Fibroblast of mammary gland (primary cell): ENCODE data around the gene ARHGEF28.

Experiments used
- DNase-seq: peaks from one replicate; pipeline ENCODE4 v3.0.0-alpha.2; 2010; ENCODE audit warnings: low read depth
- H3K4me3 ChIP-seq: 2 replicates; pipeline ENCODE4 v1.5.1; 2011; ENCODE audit warnings: low read depth, mild to moderate bottlenecking, low read length, moderate library complexity; ENCODE audit not compliant: control insufficient read depth
- CTCF ChIP-seq: conservative IDR thresholded peaks from 2 replicates; pipeline ENCODE4 v1.5.1; 2011; ENCODE audit warnings: low read depth, low read length, inconsistent platforms; ENCODE audit not compliant: control insufficient read depth, insufficient read depth

ARHGEF28 gene

GRCh38 chr5:73777192-73777591 is 151.2 kb downstream of the ARHGEF28 start:
- no peak for TF ChIP-seq CTCF
- peak; percentile 56 for DNase-seq

DNA sequence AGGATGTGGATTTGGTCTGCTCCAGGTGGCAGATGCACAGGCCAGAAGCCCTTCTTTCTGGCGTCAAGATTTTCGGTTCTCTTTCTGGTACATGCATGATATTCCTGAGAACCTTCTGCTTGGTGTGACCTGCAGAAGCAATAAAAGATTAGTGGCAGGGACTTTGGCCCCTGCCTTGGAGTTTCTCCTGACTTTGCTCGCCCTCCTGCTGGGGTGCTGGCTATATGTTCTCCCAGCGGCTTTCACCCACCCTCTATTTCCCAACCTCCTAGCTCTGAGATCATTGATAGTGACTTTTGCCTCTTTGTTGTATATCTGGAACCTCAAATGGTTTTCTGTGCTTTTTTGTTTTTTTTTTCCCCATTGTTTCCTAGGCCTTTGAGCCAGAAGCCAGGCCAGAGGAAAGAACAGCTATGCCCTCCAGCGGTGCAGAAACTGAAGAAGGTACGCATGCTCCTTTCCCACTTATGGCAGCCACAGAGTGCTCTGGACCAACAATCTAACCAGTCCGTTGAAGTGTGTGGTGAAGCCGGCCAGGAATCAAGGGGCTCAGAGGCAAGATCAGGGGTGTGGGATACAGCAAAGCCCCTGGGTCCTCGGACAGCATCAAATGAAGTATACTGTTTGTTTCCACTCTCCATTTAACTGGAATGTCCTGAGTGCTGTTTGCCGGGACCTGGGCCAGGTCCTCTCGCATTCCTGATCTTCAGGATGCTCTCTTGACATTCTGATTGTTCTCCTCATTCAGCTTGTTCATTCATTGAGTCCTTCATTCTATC is 154.5 kb downstream of the ARHGEF28 start:
- no peak for TF ChIP-seq CTCF
- no peak overlapping the region for H3K4me3 ChIP-seq
- DNase-seq: no peak

More at GRCh38 chr5:73777192-73777591, 151.2 kb downstream of the ARHGEF28 start:
- no peak overlapping the region for H3K4me3 ChIP-seq

DNA sequence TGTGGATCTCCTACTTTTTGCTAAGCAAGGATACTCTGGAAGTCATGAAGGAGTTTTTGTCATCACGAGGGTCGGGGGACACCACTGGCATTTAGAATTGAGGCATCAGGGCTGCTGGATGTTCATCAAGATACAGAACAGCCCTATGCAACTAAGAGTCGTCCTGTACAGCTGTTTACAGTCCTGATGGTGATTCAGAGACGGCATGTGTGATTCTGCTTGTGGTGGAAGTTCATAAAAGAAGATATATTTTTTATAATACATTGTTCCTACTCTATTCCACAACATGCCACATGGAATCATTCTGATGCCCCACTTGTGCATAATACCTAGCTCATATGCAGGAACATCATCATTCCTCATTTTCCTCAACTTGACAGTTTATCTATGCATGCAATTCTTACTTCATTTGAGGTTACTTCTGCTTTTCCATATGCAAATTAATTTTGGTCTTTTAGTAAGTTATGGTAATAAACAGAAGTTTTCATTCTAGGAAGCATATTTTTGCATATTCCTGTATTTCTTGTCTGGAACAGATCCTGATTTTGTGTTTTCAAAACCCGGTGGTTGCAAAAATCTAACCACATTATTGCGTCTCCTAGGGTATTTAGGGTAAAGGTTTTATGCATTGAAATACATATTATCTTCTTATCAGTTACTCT is 155.2 kb downstream of the ARHGEF28 start:
- H3K4me3 ChIP-seq: no peak overlapping the region
- no peak for DNase-seq
- TF ChIP-seq CTCF: no peak

DNA sequence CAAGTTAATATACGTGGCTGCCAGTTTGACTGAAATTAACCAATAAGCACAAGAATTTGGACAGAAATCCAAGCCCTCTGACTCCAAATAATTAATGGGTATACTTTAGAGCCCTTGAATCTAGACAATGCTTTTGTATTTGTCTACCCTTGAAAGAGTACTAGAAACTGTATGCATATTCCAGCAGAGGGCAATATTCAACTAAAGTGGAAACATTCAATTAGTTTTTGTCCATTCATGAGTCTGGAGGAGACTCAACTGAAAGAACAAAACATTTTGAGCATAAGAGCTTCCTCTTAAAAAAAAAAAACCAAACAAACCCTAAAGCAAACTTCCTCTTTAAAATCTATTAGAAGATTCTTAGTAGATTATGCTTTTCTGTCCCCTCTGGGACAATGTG is 157.8 kb downstream of the ARHGEF28 start:
- H3K4me3 ChIP-seq: no peak overlapping the region
- TF ChIP-seq CTCF: peak; percentile 29
- peak; percentile 39 for DNase-seq

DNA sequence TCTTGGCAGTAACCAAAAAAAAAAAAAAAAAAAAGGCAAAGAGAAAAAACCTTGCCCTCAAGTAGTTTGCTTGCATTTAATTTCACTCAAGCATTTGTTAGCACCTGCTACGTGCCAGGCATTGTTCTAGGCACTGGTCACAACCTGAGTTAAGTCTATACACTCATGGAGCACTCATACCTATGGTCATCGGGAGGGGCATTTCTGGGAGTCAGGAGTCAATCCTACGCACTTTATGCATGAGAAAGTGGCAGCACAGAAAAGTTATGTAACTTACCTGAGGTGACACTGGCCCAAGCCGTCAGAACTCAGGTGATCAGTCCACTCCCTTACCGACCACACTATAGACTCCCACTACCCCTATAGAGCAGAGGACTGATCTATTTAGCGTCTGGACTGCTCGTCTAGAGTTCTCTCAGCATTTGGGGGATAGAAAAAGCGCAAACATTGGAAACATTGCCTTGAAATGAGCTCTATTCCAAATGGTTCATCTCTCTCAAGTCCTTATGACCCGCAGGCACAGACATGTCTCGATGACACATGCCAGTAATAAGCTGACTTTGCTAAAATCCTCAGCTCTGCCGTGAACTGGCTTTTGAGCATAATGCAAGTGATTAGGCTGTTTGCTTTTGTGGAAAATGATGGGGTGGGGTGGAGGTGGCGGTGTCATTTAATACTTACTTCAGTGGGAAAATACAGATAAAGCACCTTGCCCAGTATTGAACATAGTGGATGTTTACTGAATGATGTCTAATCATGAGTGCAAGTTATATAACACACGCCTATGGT is 160.2 kb downstream of the ARHGEF28 start:
- no peak for DNase-seq
- H3K4me3 ChIP-seq: no peak overlapping the region
- TF ChIP-seq CTCF: no peak

DNA sequence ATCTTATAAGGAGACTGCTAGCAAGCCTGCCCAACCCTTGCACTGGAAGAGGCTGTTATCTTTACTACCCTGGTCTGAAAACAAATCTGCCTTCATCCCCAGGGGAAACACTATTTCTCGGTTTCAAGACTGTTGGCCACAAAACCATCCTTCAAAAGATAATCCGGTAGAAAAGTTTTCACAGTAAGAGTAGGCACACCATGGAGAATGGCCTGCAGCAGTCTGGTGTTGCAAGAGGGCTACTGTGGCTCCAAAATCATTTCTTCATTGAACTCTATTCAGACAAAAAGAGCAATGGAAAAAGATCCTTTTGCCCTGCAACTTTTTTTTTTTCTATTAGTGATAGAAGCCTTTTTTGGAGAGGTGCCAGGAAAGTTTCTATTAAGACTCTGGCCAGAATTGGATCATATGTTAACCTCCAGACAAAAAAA is 163.9 kb downstream of the ARHGEF28 start:
- no peak overlapping the region for H3K4me3 ChIP-seq
- peak; percentile 47 for DNase-seq
- TF ChIP-seq CTCF: no peak
